Measurements from ENCODE around the gene MRPL11.

The MRPL11 gene

DNA sequence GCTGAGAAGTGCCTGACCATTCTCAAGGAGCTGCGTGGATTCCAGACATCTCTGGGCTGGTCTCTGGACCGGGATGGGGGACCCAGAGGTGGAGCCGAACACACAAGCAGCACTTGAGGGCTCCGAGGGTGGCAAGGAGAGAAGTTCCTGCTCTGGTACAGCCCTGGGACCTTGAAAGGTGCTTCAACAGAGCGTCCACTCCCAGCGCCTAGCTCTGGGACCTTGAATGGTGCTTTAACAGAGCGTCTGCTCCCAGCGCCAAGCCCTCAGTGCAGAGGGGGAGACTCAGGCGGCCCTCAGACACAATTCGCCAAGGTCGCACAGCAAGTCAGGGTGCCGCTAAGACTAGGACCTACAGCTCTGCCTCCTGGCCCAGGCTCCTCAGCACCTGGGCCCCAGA is 28.5 kb downstream of the MRPL11 start:
- TF ChIP-seq, protein P1, sequence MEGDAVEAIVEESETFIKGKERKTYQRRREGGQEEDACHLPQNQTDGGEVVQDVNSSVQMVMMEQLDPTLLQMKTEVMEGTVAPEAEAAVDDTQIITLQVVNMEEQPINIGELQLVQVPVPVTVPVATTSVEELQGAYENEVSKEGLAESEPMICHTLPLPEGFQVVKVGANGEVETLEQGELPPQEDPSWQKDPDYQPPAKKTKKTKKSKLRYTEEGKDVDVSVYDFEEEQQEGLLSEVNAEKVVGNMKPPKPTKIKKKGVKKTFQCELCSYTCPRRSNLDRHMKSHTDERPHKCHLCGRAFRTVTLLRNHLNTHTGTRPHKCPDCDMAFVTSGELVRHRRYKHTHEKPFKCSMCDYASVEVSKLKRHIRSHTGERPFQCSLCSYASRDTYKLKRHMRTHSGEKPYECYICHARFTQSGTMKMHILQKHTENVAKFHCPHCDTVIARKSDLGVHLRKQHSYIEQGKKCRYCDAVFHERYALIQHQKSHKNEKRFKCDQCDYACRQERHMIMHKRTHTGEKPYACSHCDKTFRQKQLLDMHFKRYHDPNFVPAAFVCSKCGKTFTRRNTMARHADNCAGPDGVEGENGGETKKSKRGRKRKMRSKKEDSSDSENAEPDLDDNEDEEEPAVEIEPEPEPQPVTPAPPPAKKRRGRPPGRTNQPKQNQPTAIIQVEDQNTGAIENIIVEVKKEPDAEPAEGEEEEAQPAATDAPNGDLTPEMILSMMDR (IDR thresholded peaks at IDR 0.05; ENCODE audit: unreplicated experiment in 3 of 3) = no peak
- no peaks in the 10 kb centered on the region for H3K9me3 Mint-ChIP-seq
- peaks cover 60% of the 10 kb centered on the region for H3K27me3 Mint-ChIP-seq (ENCODE audit: low read depth)
- H3K4me3 Mint-ChIP-seq = peak overlapping the region in 2 of 3 experiments; percentile 39 to 50
- no peak overlapping the region for H3K27ac Mint-ChIP-seq
- no peaks in the 10 kb centered on the region for H3K36me3 Mint-ChIP-seq (ENCODE audit: low read depth)
- H3K4me1 Mint-ChIP-seq = no peaks in the 10 kb centered on the region

DNA sequence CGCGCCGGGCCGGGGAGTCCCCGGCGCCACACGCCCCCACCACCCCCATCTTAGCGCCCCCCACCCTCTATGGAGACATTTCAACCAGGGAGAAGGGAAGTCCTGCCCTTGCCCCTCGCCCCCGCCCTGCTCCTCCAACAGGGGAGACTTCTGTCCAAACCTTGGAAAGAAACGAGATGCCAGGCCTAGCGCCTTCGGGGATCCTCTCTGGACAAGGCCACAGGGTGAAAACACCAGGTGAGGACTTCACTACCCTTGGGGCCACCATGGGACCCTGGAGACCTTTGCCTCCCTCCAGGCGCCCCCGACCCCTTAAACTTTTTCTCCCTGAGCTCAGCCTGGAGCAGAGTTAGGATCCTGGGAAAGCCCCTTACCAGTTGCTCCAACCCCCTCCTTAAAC is 29.4 kb downstream of the MRPL11 start:
- peaks cover 60% of the 10 kb centered on the region for H3K27me3 Mint-ChIP-seq (ENCODE audit: low read depth)
- H3K4me1 Mint-ChIP-seq = no peaks in the 10 kb centered on the region
- H3K4me3 Mint-ChIP-seq = no peak overlapping the region
- TF ChIP-seq, protein P1 (IDR thresholded peaks at IDR 0.05; ENCODE audit: unreplicated experiment in 3 of 3) = no peak
- H3K9me3 Mint-ChIP-seq = no peaks in the 10 kb centered on the region
- no peaks in the 10 kb centered on the region for H3K36me3 Mint-ChIP-seq (ENCODE audit: low read depth)
- no peak overlapping the region for H3K27ac Mint-ChIP-seq

DNA sequence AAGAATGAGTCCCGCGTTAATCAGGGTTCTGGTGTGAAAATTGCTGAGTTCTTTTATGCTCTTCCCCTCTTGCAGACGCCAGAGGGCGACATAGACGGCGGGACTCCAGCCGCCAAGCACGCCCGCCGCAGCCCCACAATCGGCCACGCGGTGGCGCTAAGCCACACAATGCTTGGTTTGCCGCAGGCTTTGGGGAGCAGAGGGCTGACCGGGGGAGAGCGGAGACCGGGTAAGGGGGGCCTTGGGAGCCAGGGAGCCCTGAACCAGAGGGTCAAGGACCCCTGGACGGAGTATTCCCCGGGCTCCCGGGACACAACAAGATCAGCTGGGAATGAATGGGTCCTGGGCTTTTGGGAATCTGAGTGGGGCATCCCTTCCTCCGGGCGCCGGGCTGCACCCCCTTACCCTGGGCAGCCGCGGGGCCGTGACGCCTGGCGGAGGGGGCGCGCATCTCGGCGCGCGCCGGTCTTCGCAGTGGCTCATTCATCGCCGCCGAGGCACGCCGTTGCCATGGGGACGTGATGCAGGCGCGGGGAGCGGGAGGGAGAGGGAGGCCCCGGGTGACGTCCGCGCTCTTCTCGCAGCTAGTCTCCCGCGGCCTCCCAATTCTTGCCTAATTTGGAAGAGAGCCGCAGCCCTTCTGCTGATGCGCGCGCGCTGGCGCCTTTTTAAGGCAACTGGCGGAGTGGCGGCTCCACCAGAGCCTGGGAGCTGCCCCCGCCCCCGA is 30.0 kb downstream of the MRPL11 start:
- TF ChIP-seq, protein P1 (IDR thresholded peaks at IDR 0.05; ENCODE audit: unreplicated experiment in 3 of 3) = peak; percentile 100
- Mint-ChIP-seq H3K27ac (no peak overlapping the region), H3K36me3 (ENCODE audit: low read depth) (no peaks in the 10 kb centered on the region), H3K9me3 (no peaks in the 10 kb centered on the region), H3K27me3 (ENCODE audit: low read depth) (peaks cover 60% of the 10 kb centered on the region), H3K4me3 (peak overlapping the region; percentile 80 to 88 (median 84)), H3K4me1 (no peaks in the 10 kb centered on the region)

DNA sequence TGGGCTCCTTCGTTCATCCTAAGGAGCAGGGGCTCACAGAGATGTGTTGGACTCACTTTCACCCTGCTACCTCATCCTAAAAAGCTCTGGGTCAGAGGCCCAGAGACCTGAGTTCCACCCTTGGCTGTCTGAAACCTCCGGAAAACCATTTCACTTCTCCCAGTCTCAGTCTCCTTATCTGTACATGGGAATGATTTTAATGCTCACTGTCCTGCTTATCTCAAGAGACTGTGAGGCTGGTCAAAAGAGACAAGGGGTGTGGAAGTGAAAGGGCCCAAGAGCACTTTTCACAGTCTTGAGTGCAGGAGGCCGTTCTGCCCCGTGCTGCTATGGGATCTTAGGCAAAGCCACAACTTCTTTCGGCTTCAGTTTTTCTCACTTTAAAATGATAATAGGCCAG is 31.0 kb downstream of the MRPL11 start:
- no peaks in the 10 kb centered on the region for H3K4me1 Mint-ChIP-seq
- H3K27ac Mint-ChIP-seq = no peak overlapping the region
- H3K36me3 Mint-ChIP-seq (ENCODE audit: low read depth) = no peaks in the 10 kb centered on the region
- peaks cover 64% of the 10 kb centered on the region for H3K27me3 Mint-ChIP-seq (ENCODE audit: low read depth)
- no peaks in the 10 kb centered on the region for H3K9me3 Mint-ChIP-seq
- peak overlapping the region in 1 of 3 experiments; percentile 14 for H3K4me3 Mint-ChIP-seq
- TF ChIP-seq, protein P1 (IDR thresholded peaks at IDR 0.05; ENCODE audit: unreplicated experiment in 3 of 3) = no peak

DNA sequence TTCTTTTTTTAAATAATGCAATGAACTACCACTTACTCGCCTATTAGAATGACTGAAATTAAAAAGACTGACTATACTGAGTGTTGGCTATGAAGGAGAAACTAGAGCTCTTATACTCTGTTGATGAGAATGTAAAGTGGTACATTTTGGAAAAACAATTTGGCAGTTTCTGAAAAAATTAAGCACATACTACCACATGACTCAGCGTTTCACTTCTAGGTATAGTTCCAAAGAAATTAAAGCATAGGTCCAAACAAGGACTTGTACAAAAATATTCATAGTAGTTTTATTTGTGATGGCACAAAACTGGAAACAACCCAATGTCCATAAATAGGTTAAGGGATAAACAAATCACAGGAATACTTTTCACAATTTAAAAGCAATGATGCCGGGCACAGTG is 44.7 kb downstream of the MRPL11 start:
- Mint-ChIP-seq H3K9me3 (peaks cover 4% of the 10 kb centered on the region), H3K27me3 (ENCODE audit: low read depth) (peaks cover 29% of the 10 kb centered on the region), H3K4me3 (no peak overlapping the region), H3K36me3 (ENCODE audit: low read depth) (no peaks in the 10 kb centered on the region), H3K27ac (no peak overlapping the region), H3K4me1 (no peaks in the 10 kb centered on the region)
- TF ChIP-seq, protein P1 (IDR thresholded peaks at IDR 0.05; ENCODE audit: unreplicated experiment in 3 of 3) = no peak

DNA sequence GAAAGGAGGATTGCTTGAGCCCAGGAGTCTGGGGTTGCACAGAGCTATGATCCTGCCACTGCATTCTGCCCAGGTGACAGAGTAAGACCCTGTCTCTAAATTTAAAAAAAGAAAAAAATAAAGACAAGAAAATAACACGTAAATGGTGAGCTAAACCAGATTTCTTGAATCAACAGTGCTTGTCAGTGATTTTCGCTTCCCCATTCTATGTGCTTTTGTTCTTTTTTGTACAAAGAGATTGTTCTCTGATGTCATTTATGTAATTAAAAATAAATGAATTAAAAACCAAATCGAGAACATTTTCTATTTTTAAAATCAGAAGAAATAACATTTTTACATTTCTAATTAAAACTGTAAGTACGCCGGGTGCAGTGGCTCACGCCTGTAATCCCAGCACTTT is 47.3 kb downstream of the MRPL11 start:
- H3K4me3 Mint-ChIP-seq = no peak overlapping the region
- no peaks in the 10 kb centered on the region for H3K36me3 Mint-ChIP-seq (ENCODE audit: low read depth)
- H3K27me3 Mint-ChIP-seq (ENCODE audit: low read depth) = peaks cover 33% of the 10 kb centered on the region
- TF ChIP-seq, protein P1 (IDR thresholded peaks at IDR 0.05; ENCODE audit: unreplicated experiment in 3 of 3) = no peak
- peaks cover 4% of the 10 kb centered on the region for H3K9me3 Mint-ChIP-seq
- peaks cover 2% of the 10 kb centered on the region for H3K4me1 Mint-ChIP-seq
- H3K27ac Mint-ChIP-seq = no peak overlapping the region
